Tibial nerve (tissue), 4 donors: ENCODE data around the gene RYR1. TPM values are rescaled to one million over a fixed set of nuclear protein-coding genes. Genes with fewer than 3 reads are reported as not detected.

Experiments used
- DNase-seq, 2 donors: peaks; one replicate each; pipeline ENCODE4 v3.0.0-alpha.2; 2019; ENCODE audit warnings: low spot score in 2 of 2
- H3K27ac ChIP-seq, 4 donors: fragments of 200-600 bp; sonication (generic) in 3 of 4; one replicate each; pipeline ENCODE4 v1.5.1; 2017 to 2019; ENCODE audit warnings: mild to moderate bottlenecking in 1 of 4
- H3K27me3 ChIP-seq, 2 donors: fragments of 200-600 bp; sonication (generic) in 1 of 2; one replicate each; pipeline versions ENCODE4 v1.5.1 to v1.6.0; 2017 to 2019
- H3K36me3 ChIP-seq, 3 donors: fragments of 200-600 bp; sonication (generic); one replicate each; pipeline ENCODE4 v1.5.1; 2018 to 2019
- H3K4me1 ChIP-seq, 4 donors: fragments of 200-600 bp; sonication (generic) in 3 of 4; one replicate each; pipeline ENCODE4 v1.5.1; 2017 to 2019
- H3K4me3 ChIP-seq, 4 donors: fragments of 200-600 bp; sonication (generic) in 3 of 4; one replicate each; pipeline ENCODE4 v1.5.1; 2017 to 2019; ENCODE audit warnings: mild to moderate bottlenecking in 1 of 4, moderate library complexity in 1 of 4
- H3K9me3 ChIP-seq, 4 donors: fragments of 200-600 bp; sonication (generic) in 3 of 4; one replicate each; pipeline ENCODE4 v1.5.1; 2017 to 2019
- CTCF ChIP-seq, 5 experiments: fragments of 200-600 bp in 3 of 5; fragments of 450-650 bp in 2 of 5; sonication (generic) in 3 of 5; IDR thresholded peaks; one replicate each; pipeline ENCODE4 v1.5.1; 2016 to 2019; ENCODE audit warnings: antibody characterized with exemption in 5 of 5, mild to moderate bottlenecking in 3 of 5, moderate library complexity in 2 of 5
- EP300 ChIP-seq, 2 donors: sonication (generic); formaldehyde crosslinking; IDR thresholded peaks; one replicate each; pipeline ENCODE4 v1.6.1; 2017; ENCODE audit warnings: antibody characterized with exemption in 2 of 2, mild to moderate bottlenecking in 1 of 2
- POLR2A ChIP-seq, 2 donors: fragments of 450-650 bp; IDR thresholded peaks; one replicate each; pipeline ENCODE4 v1.6.1; 2017; ENCODE audit warnings: antibody characterized with exemption in 2 of 2, mild to moderate bottlenecking in 2 of 2, moderate library complexity in 2 of 2
- WGBS, 2 donors: methylation state at CpG; one replicate each; pipeline ENCODE4 v1.1.5; 2018; 5-methylcytosine and 5-hydroxymethylcytosine counted together
- total RNA-seq, 4 donors: library from RNA; depleted of rRNA; stranded (reverse); fragments of >200 nt; gene quantifications; one replicate each; pipeline ENCODE4 v1.1.0, GENCODE V29; 2016

RYR1 gene
- total RNA-seq, 4 donors from 2014 or later = 5.7 to 18.1 (median 12.0) TPM

- Histone ChIP-seq H3K27ac (no peak overlapping the region), H3K4me3 (no peak overlapping the region), H3K36me3 (no peaks in the 10 kb centered on the region), H3K4me1 (no peaks in the 10 kb centered on the region), H3K27me3 (no peaks in the 10 kb centered on the region), H3K9me3 (no peaks in the 10 kb centered on the region)
- no peak for DNase-seq
- WGBS, 2 donors = 85 to 86% methylated on average over 7 of the region's 7 CpGs
- TF ChIP-seq EP300 (IDR thresholded peaks at IDR 0.05) (no peak), CTCF (IDR thresholded peaks at IDR 0.05) (no peak)
Measured at GRCh38 chr19:38444026-38444425, 10.5 kb downstream of the RYR1 start.

GRCh38 chr19:38445362-38445761 lies 11.9 kb downstream of the RYR1 start:
- H3K4me1 ChIP-seq = no peaks in the 10 kb centered on the region
- H3K27me3 ChIP-seq = no peaks in the 10 kb centered on the region
- no peaks in the 10 kb centered on the region for H3K9me3 ChIP-seq
- no peak for DNase-seq
- no peak overlapping the region for H3K4me3 ChIP-seq
- TF ChIP-seq EP300 (IDR thresholded peaks at IDR 0.05) = no peak
- no peak for TF ChIP-seq CTCF (IDR thresholded peaks at IDR 0.05)
- TF ChIP-seq POLR2A (IDR thresholded peaks at IDR 0.05) = no peak
- no peaks in the 10 kb centered on the region for H3K36me3 ChIP-seq
- 92% methylated on average over 7 of the region's 7 CpGs for WGBS, 2 donors
- H3K27ac ChIP-seq = no peak overlapping the region

- 91 to 97% methylated on average over 9 of the region's 9 CpGs for WGBS, 2 donors
Measured at GRCh38 chr19:38448225-38448624, 14.7 kb downstream of the RYR1 start.

GRCh38 chr19:38449518-38449917 lies 16.0 kb downstream of the RYR1 start:
- H3K4me1 ChIP-seq = no peaks in the 10 kb centered on the region
- H3K4me3 ChIP-seq = no peak overlapping the region
- no peak for DNase-seq
- TF ChIP-seq POLR2A (IDR thresholded peaks at IDR 0.05) = no peak
- no peak for TF ChIP-seq EP300 (IDR thresholded peaks at IDR 0.05)
- TF ChIP-seq CTCF (IDR thresholded peaks at IDR 0.05) = no peak
- H3K9me3 ChIP-seq = no peaks in the 10 kb centered on the region
- no peak overlapping the region for H3K27ac ChIP-seq
- H3K36me3 ChIP-seq = no peaks in the 10 kb centered on the region
- H3K27me3 ChIP-seq = no peaks in the 10 kb centered on the region
- WGBS, 2 donors = 77 to 78% methylated on average over 5 of the region's 5 CpGs

More at GRCh38 chr19:38448225-38448624, 14.7 kb downstream of the RYR1 start:
- no peak overlapping the region for H3K4me3 ChIP-seq
- no peaks in the 10 kb centered on the region for H3K27me3 ChIP-seq
- TF ChIP-seq POLR2A (IDR thresholded peaks at IDR 0.05) = no peak
- no peak for TF ChIP-seq CTCF (IDR thresholded peaks at IDR 0.05)
- TF ChIP-seq EP300 (IDR thresholded peaks at IDR 0.05) = no peak
- no peaks in the 10 kb centered on the region for H3K9me3 ChIP-seq
- no peak for DNase-seq
- H3K27ac ChIP-seq = no peak overlapping the region
- H3K4me1 ChIP-seq = no peaks in the 10 kb centered on the region
- H3K36me3 ChIP-seq = no peaks in the 10 kb centered on the region

GRCh38 chr19:38451036-38451435 lies 17.5 kb downstream of the RYR1 start:
- H3K27ac ChIP-seq = no peak overlapping the region
- H3K9me3 ChIP-seq = no peaks in the 10 kb centered on the region
- H3K4me3 ChIP-seq = no peak overlapping the region
- 87 to 89% methylated on average over 8 of the region's 8 CpGs for WGBS, 2 donors
- H3K4me1 ChIP-seq = no peaks in the 10 kb centered on the region
- H3K27me3 ChIP-seq = no peaks in the 10 kb centered on the region
- TF ChIP-seq EP300 (IDR thresholded peaks at IDR 0.05) (no peak), POLR2A (IDR thresholded peaks at IDR 0.05) (no peak), CTCF (IDR thresholded peaks at IDR 0.05) (no peak)
- no peaks in the 10 kb centered on the region for H3K36me3 ChIP-seq
- DNase-seq = no peak
